Sigmoid colon (tissue), 3 donors: ENCODE data around the gene GLIPR2.

Experiments
- CTCF ChIP-seq, 4 experiments: fragments of 450-650 bp in 3 of 4; fragments of 200-600 bp in 1 of 4; IDR thresholded peaks; one replicate each; pipeline ENCODE4 v1.5.1; 2016 to 2019; ENCODE audit warnings: antibody characterized with exemption in 4 of 4, mild to moderate bottlenecking in 3 of 4, moderate library complexity in 2 of 4
- POLR2A ChIP-seq, 2 donors: fragments of 450-650 bp; IDR thresholded peaks; one replicate each; pipeline ENCODE4 v1.6.1; 2016; ENCODE audit warnings: antibody characterized with exemption in 2 of 2, mild to moderate bottlenecking in 2 of 2, moderate library complexity in 2 of 2

- TF ChIP-seq CTCF (IDR thresholded peaks at IDR 0.05) (no peak), POLR2A (IDR thresholded peaks at IDR 0.05) (no peak)
Measured at GRCh38 chr9:36163786-36164170, 27.2 kb downstream of the GLIPR2 start.
